Neural progenitor cell (in vitro differentiated cells): ENCODE measurements around the gene UBR7.

Experiments
- CTCF ChIP-seq: fragments of 200-600 bp; sonication (generic); IDR thresholded peaks from 2 replicates; pipeline ENCODE4 v1.5.1; 2017; ENCODE audit warnings: antibody characterized with exemption, mild to moderate bottlenecking
- EZH2phosphoT487 ChIP-seq: fragments of 200-600 bp; sonication (generic); IDR thresholded peaks from 2 replicates; pipeline ENCODE4 v1.6.1; 2017; ENCODE audit warnings: antibody characterized with exemption

- TF ChIP-seq CTCF (no peak), EZH2phosphoT487 (no peak)
These were observed 38.8 kb downstream of the UBR7 start for GRCh38 chr14:93245764-93246420.
